ENCODE data around the gene AP4S1.

DNA sequence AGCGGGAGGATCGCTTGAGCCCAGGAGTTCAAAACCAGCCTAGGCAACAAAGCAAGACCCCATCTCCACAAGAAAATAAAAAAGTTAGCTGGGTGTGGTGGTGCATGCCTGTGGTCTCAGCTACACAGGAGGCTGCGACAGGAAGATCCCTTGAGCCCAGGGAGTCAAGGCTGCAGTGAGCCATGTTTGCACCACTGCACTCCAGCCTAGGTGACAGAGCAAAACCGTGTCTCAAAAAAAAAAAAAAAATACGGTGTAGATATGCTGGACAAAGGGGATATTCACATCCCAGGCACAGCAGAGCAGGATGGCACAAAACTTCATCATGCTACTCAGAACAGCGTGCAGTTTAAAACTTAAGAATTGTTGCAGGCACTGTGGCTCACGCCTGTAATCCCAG, 25.6 kb downstream of the AP4S1 start:
- TF ChIP-seq, protein P1, sequence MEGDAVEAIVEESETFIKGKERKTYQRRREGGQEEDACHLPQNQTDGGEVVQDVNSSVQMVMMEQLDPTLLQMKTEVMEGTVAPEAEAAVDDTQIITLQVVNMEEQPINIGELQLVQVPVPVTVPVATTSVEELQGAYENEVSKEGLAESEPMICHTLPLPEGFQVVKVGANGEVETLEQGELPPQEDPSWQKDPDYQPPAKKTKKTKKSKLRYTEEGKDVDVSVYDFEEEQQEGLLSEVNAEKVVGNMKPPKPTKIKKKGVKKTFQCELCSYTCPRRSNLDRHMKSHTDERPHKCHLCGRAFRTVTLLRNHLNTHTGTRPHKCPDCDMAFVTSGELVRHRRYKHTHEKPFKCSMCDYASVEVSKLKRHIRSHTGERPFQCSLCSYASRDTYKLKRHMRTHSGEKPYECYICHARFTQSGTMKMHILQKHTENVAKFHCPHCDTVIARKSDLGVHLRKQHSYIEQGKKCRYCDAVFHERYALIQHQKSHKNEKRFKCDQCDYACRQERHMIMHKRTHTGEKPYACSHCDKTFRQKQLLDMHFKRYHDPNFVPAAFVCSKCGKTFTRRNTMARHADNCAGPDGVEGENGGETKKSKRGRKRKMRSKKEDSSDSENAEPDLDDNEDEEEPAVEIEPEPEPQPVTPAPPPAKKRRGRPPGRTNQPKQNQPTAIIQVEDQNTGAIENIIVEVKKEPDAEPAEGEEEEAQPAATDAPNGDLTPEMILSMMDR (IDR thresholded peaks at IDR 0.05), result no peak
- TF ChIP-seq POLR2A (IDR thresholded peaks at IDR 0.05), result no peak
